ENCODE data around the gene CD70. TPM values are rescaled to one million over a fixed set of nuclear protein-coding genes. Genes with fewer than 3 reads are reported as not detected.
A peak's percentile ranks its signal among the peaks of the same experiment; 100 is the strongest.
"Not testable (repeated sequence)": the region's sequence is repeated elsewhere in the genome, so short reads cannot be mapped to it uniquely, and the experiment has no call there.

The CD70 gene
- polyA plus RNA-seq, 3 donors = 0.12 TPM; not detected in 2

GRCh38 chr19:6551607-6552450, 39.1 kb downstream of the CD70 start:
- H3K36me3 ChIP-seq (replicated peaks in 1 of 2; ENCODE audit: control insufficient read depth in 1 of 2, insufficient read depth in 2 of 2, low read length in 2 of 2) = no peaks in the 10 kb centered on the region
- no peak overlapping the region for H2AFZ ChIP-seq (ENCODE audit: insufficient read depth, low read depth, low read length, poor library complexity, severe bottlenecking)
- WGBS (ENCODE audit: insufficient coverage) = 31% methylated on average over 25 of the region's 28 CpGs
- no peaks in the 10 kb centered on the region for H4K20me1 ChIP-seq (ENCODE audit: insufficient read depth, low read length)
- peak overlapping the region in 1 of 2 donors; percentile 15 for H3K4me3 Mint-ChIP-seq
- peaks cover 6 to 19% (median 9%) of the 10 kb centered on the region in 3 donors for H3K27me3 Mint-ChIP-seq (ENCODE audit: low read depth in 3 of 3)
- TF ChIP-seq CTCF (IDR thresholded peaks at IDR 0.05) = peak; percentile 32
- H3K27ac Mint-ChIP-seq = no peak overlapping the region
- H3K4me1 Mint-ChIP-seq = peaks cover 5% of the 10 kb centered on the region
- H3K79me2 ChIP-seq (ENCODE audit: insufficient read depth, low read length) = no peaks in the 10 kb centered on the region
- H3K4me3 ChIP-seq (replicated peaks in 1 of 3; ENCODE audit: low read depth in 2 of 3, low read length in 3 of 3) = no peak overlapping the region
- peaks cover 0 to 4% (median 0%) of the 10 kb centered on the region in 7 donors for H3K9me3 Mint-ChIP-seq
- H3K27me3 ChIP-seq (ENCODE audit: control insufficient read depth in 2 of 2, insufficient read depth in 2 of 2, low read length in 2 of 2) = peaks cover 0 to 2% of the 10 kb centered on the region in 2 donors
- H3K4me1 ChIP-seq (ENCODE audit: control insufficient read depth in 1 of 2, insufficient read depth in 2 of 2, low read length in 2 of 2) = peaks cover 3 to 7% of the 10 kb centered on the region in 2 donors
- no peak overlapping the region for H3K27ac ChIP-seq (ENCODE audit: low read depth in 1 of 2, low read length in 2 of 2)
- H3K9ac ChIP-seq (ENCODE audit: insufficient read depth, low read length, poor library complexity, severe bottlenecking) = no peak overlapping the region
- H3K36me3 Mint-ChIP-seq = no peaks in the 10 kb centered on the region
- DNase-seq = no peak
- intact Hi-C loops (cut with micrococcal nuclease) = no loop called here
- H3K4me2 ChIP-seq (replicated peaks; ENCODE audit: extremely low read depth, low read length, poor library complexity, severe bottlenecking) = no peak overlapping the region
- H3K9me3 ChIP-seq (replicated peaks in 1 of 2; ENCODE audit: control insufficient read depth in 1 of 2, insufficient read depth in 1 of 2, low read length in 2 of 2) = no peaks in the 10 kb centered on the region

- no peak overlapping the region for H2AFZ ChIP-seq (ENCODE audit: insufficient read depth, low read depth, low read length, poor library complexity, severe bottlenecking)
- Mint-ChIP-seq H3K36me3 (no peaks in the 10 kb centered on the region), H3K27me3 (ENCODE audit: low read depth in 3 of 3) (peaks cover 9 to 20% (median 10%) of the 10 kb centered on the region in 3 donors), H3K27ac (no peak overlapping the region), H3K4me3 (no peak overlapping the region), H3K4me1 (peaks cover 5% of the 10 kb centered on the region), H3K9me3 (peaks cover 0 to 4% (median 2%) of the 10 kb centered on the region in 7 donors)
- H3K9me3 ChIP-seq (replicated peaks in 1 of 2; ENCODE audit: control insufficient read depth in 1 of 2, insufficient read depth in 1 of 2, low read length in 2 of 2) = no peaks in the 10 kb centered on the region
- peaks cover 3 to 7% of the 10 kb centered on the region in 2 donors for H3K4me1 ChIP-seq (ENCODE audit: control insufficient read depth in 1 of 2, insufficient read depth in 2 of 2, low read length in 2 of 2)
- H3K4me3 ChIP-seq (replicated peaks in 1 of 3; ENCODE audit: low read depth in 2 of 3, low read length in 3 of 3) = no peak overlapping the region
- WGBS (ENCODE audit: insufficient coverage) = 100% methylated on average over 1 of the region's 3 CpGs
- H3K36me3 ChIP-seq (replicated peaks in 1 of 2; ENCODE audit: control insufficient read depth in 1 of 2, insufficient read depth in 2 of 2, low read length in 2 of 2) = no peaks in the 10 kb centered on the region
- H3K4me2 ChIP-seq (replicated peaks; ENCODE audit: extremely low read depth, low read length, poor library complexity, severe bottlenecking) = no peak overlapping the region
- TF ChIP-seq CTCF (IDR thresholded peaks at IDR 0.05) = no peak
- no peak overlapping the region for H3K27ac ChIP-seq (ENCODE audit: low read depth in 1 of 2, low read length in 2 of 2)
- no peaks in the 10 kb centered on the region for H4K20me1 ChIP-seq (ENCODE audit: insufficient read depth, low read length)
- intact Hi-C loops (cut with micrococcal nuclease) = no loop called here
- no peaks in the 10 kb centered on the region for H3K79me2 ChIP-seq (ENCODE audit: insufficient read depth, low read length)
- no peak for DNase-seq
- no peak overlapping the region for H3K9ac ChIP-seq (ENCODE audit: insufficient read depth, low read length, poor library complexity, severe bottlenecking)
- H3K27me3 ChIP-seq (ENCODE audit: control insufficient read depth in 2 of 2, insufficient read depth in 2 of 2, low read length in 2 of 2) = peaks cover 0 to 2% of the 10 kb centered on the region in 2 donors
Measured at GRCh38 chr19:6551091-6551490, 39.9 kb downstream of the CD70 start.

GRCh38 chr19:6550679-6551078, 40.3 kb downstream of the CD70 start:
- H3K4me1 Mint-ChIP-seq; H3K4me3 ChIP-seq (replicated peaks in 1 of 3; ENCODE audit: low read depth in 2 of 3, low read length in 3 of 3); H3K9me3 ChIP-seq (replicated peaks in 1 of 2; ENCODE audit: control insufficient read depth in 1 of 2, insufficient read depth in 1 of 2, low read length in 2 of 2); H3K36me3 ChIP-seq (replicated peaks in 1 of 2; ENCODE audit: control insufficient read depth in 1 of 2, insufficient read depth in 2 of 2, low read length in 2 of 2); H3K36me3 Mint-ChIP-seq; H2AFZ ChIP-seq (ENCODE audit: insufficient read depth, low read depth, low read length, poor library complexity, severe bottlenecking); H3K27ac ChIP-seq (ENCODE audit: low read depth in 1 of 2, low read length in 2 of 2); H3K4me2 ChIP-seq (replicated peaks; ENCODE audit: extremely low read depth, low read length, poor library complexity, severe bottlenecking); H3K4me1 ChIP-seq (ENCODE audit: control insufficient read depth in 1 of 2, insufficient read depth in 2 of 2, low read length in 2 of 2); H4K20me1 ChIP-seq (ENCODE audit: insufficient read depth, low read length); H3K9me3 Mint-ChIP-seq; H3K27me3 ChIP-seq (ENCODE audit: control insufficient read depth in 2 of 2, insufficient read depth in 2 of 2, low read length in 2 of 2); H3K79me2 ChIP-seq (ENCODE audit: insufficient read depth, low read length); intact Hi-C loops (cut with micrococcal nuclease); DNase-seq; H3K4me3 Mint-ChIP-seq; H3K9ac ChIP-seq (ENCODE audit: insufficient read depth, low read length, poor library complexity, severe bottlenecking): not testable (repeated sequence)
- peaks cover 9 to 21% (median 11%) of the 10 kb centered on the region in 3 donors for H3K27me3 Mint-ChIP-seq (ENCODE audit: low read depth in 3 of 3)
- WGBS (ENCODE audit: insufficient coverage) = 14% methylated on average over 1 of the region's 6 CpGs
- peak overlapping the region in 1 of 7 donors; percentile 72 for H3K27ac Mint-ChIP-seq
